Smooth muscle cell of the brain vasculature (primary cell): ENCODE results near the gene LRP5.

Experiments
- DNase-seq: peaks from one replicate; pipeline ENCODE4 v3.0.0-alpha.2; 2012; ENCODE audit warnings: low read depth, low spot score

The LRP5 gene

GRCh38 chr11:68345776-68346461, 33.5 kb downstream of the LRP5 start:
- DNase-seq, result no peak

GRCh38 chr11:68346462-68346790, 34.0 kb downstream of the LRP5 start:
- no peak for DNase-seq

GRCh38 chr11:68347345-68347744, 35.0 kb downstream of the LRP5 start:
- DNase-seq, result no peak

GRCh38 chr11:68347841-68348240, 35.5 kb downstream of the LRP5 start:
- DNase-seq, result no peak

- DNase-seq, result no peak
These were observed 37.3 kb downstream of the LRP5 start for GRCh38 chr11:68349461-68350249.

GRCh38 chr11:68350759-68351449, 38.5 kb downstream of the LRP5 start:
- DNase-seq, result no peak

- DNase-seq, result no peak
These were observed 39.3 kb downstream of the LRP5 start for GRCh38 chr11:68351450-68352275.

GRCh38 chr11:68352591-68352990, 40.2 kb downstream of the LRP5 start:
- DNase-seq, result no peak

GRCh38 chr11:68353118-68353517, 40.7 kb downstream of the LRP5 start:
- DNase-seq, result no peak

GRCh38 chr11:68353669-68354068, 41.3 kb downstream of the LRP5 start:
- no peak for DNase-seq

- peak; percentile 70 for DNase-seq
These were observed 41.9 kb downstream of the LRP5 start for GRCh38 chr11:68354148-68354872.

- DNase-seq, result no peak
These were observed 43.1 kb downstream of the LRP5 start for GRCh38 chr11:68355471-68355870.

- DNase-seq, result no peak
These were observed 45.2 kb downstream of the LRP5 start for GRCh38 chr11:68357568-68357967.

- no peak for DNase-seq
These were observed 46.0 kb downstream of the LRP5 start for GRCh38 chr11:68358416-68358815.

- no peak for DNase-seq
These were observed 49.3 kb downstream of the LRP5 start for GRCh38 chr11:68361702-68362101.

- no peak for DNase-seq
These were observed 50.5 kb downstream of the LRP5 start for GRCh38 chr11:68362801-68363379.

- no peak for DNase-seq
These were observed 51.4 kb downstream of the LRP5 start for GRCh38 chr11:68363776-68364175.

- no peak for DNase-seq
These were observed 52.2 kb downstream of the LRP5 start for GRCh38 chr11:68364581-68364980.

GRCh38 chr11:68365943-68366435, 53.6 kb downstream of the LRP5 start:
- DNase-seq, result no peak

- DNase-seq, result no peak
These were observed 54.9 kb downstream of the LRP5 start for GRCh38 chr11:68367252-68367651.

- no peak for DNase-seq
These were observed 57.4 kb downstream of the LRP5 start for GRCh38 chr11:68369756-68370155.
